ENCODE data around the gene HDAC4.
A peak's percentile ranks its signal among the peaks of the same experiment; 100 is the strongest.
"Not testable (repeated sequence)": the region's sequence is repeated elsewhere in the genome, so short reads cannot be mapped to it uniquely, and the experiment has no call there.

Gene HDAC4

DNA sequence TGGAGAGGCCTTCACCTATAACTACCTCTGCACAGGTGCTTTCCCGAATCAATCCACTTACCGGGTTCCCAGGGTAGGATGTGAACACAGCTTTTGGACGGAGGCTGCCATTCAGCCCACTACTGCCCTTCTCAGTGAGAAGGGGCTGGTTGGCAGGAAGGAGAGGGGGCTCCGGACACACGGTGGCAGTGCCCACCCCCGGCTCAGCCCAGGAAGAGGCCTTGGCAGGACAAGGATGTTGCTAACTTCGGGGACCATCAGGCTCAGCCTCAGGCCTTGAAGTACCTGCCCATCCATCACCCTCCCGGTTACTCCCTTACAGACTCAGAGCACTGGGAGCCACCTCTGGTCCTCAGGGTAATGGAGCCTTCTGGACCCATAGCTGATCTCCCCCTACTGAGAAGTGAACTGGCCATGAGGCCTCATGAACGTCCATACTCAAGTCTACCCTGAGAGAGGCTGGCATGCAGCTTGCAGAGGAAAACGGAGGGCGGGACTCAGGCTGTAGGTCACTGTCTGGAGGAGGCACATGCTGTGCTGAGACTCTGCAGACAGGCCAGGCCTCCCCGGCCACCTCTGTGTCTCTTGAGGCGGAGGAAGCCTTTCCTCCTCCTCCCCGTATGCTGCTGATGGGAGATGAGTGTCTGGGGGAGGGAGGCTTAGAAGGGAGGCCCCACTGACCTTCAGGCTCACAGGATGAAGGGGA lies 361.9 kb downstream of the HDAC4 start:
- no peak for TF ChIP-seq ZFX (IDR thresholded peaks at IDR 0.05; ENCODE audit: borderline replicate concordance)
- TF ChIP-seq CTCF (IDR thresholded peaks at IDR 0.05), result no peak
- no peak overlapping the region for H3K27ac ChIP-seq

GRCh38 chr2:239038284-239038683 lies 362.5 kb downstream of the HDAC4 start:
- H3K27ac ChIP-seq, result not testable (repeated sequence)

DNA sequence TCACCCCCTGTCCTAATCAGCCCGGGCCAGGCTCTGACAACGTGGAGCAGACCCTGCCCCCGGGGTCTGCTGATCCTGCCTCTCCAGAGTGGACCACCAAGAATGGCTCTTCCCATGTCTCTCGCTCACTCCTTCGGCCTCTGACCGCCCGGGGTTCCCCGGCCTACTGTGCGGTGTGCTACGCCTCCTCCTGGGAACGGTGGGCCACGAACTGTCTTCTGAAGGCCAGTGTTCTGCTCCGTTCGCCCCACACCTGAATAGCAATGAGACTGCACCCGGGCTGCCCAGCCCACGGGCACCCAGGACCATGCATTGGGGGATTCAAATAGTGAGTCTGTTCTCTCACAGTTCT lies 363.3 kb downstream of the HDAC4 start:
- H3K27ac ChIP-seq, result no peak overlapping the region
- no peak for TF ChIP-seq CTCF (IDR thresholded peaks at IDR 0.05)
- no peak for TF ChIP-seq ZFX (IDR thresholded peaks at IDR 0.05; ENCODE audit: borderline replicate concordance)

GRCh38 chr2:239036819-239037558 lies 363.8 kb downstream of the HDAC4 start:
- no peak overlapping the region for H3K27ac ChIP-seq
- TF ChIP-seq CTCF (IDR thresholded peaks at IDR 0.05), result no peak
- no peak for TF ChIP-seq ZFX (IDR thresholded peaks at IDR 0.05; ENCODE audit: borderline replicate concordance)

DNA sequence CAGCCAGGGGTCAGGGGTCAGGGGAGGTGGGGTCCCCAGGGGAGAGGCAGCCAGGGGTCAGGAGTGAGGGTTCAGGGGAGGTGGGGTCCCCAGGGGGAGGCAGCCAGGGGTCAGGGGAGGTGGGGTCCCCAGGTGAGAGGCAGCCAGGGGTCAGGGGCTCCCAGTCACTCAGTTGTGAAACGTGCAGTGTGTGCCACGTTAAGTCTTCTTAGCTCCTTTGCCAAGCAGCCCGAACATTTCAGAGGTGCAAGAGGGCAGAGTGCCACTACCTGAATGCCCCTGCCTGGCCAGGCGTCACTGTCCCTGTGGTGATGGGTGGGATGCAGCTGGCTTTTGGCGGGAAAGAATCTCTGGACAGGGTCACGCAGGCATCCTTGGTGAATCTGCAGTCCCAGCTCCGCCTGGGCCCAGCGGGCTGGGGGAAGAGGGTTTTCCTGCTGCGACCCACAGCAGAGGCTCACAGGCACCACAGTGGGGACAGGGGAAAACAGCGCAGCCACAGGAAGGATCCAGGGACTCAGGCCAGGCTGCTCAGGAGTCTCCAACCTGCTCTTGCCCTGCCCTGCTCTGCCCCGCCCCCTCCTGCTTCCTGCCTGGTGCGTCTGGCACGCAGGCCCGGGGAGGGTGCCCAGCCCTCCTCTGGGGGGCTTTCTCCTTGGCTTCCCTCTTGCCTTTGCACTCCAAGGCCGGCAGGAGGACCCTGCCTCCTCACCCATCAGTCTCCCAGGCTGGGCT lies 364.7 kb downstream of the HDAC4 start:
- TF ChIP-seq ZFX (IDR thresholded peaks at IDR 0.05; ENCODE audit: borderline replicate concordance) (no peak), CTCF (IDR thresholded peaks at IDR 0.05) (no peak)
- H3K27ac ChIP-seq, result no peak overlapping the region

DNA sequence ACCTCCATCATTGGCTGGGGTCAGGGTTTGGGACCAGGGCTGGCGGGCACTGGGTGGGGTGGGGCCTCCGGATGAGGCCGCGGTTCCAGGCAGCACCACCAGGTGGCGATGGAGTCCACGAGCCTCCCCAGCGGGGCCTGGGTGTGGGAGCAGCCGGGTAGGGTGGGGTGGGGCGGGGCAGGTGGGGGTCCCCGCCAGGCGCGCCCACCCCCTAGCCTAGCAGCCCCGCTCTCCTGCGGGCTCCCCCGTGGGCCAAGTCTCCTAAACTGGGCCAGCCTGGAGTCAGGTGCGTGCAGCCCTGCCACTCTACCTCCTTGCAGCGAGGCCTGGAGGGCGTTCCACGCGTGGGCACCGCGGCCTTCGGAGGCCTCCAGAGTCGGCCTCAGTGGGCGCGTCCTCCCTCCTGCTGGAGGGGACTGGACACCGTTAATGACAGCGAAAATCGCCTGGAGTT lies 365.4 kb downstream of the HDAC4 start:
- TF ChIP-seq ZFX (IDR thresholded peaks at IDR 0.05; ENCODE audit: borderline replicate concordance), result no peak
- TF ChIP-seq CTCF (IDR thresholded peaks at IDR 0.05), result peak; percentile 91
- no peak overlapping the region for H3K27ac ChIP-seq

DNA sequence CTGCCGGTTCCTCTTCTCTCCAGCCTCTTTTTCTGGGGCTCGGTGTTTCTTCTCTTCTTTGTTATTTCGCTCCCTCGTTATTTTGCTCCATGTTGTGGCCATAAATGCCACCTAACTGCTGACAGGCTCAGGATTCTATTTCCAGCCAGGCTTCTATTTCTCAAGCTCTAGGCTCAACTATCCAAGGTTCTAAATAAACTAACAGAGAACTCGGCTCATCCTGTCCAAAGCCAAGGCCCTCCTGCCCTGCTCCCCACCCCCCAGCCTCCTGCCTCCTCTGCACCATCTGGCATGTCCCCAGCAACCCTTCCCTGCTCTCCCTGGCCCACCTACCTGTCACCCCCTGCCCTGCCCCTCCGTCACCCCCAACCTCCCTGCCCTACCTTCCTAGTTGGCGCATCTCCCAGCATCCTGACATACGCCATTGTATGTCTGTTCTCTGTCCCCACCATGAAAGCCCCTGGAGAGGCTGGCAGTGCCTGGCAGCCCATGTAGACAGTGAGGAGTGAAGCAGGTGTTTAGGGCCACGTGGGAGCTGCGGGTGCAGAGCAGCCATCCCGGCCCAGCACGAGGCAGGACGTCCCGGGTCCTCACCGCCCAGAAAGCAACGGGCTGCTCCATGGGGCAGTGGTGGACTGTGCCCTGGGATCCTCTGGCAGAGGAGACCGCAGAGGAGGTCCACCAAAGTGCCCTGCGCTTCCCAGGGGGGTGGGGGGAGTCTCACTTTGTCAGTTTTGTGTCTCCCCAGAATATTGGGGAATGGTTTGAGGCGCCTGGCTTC lies 366.1 kb downstream of the HDAC4 start:
- H3K27ac ChIP-seq, result no peak overlapping the region
- TF ChIP-seq ZFX (IDR thresholded peaks at IDR 0.05; ENCODE audit: borderline replicate concordance), result no peak
- TF ChIP-seq CTCF (IDR thresholded peaks at IDR 0.05), result no peak

Measured in 22Rv1 (cell line).